Suprapubic skin (tissue), 4 donors: ENCODE results near the gene LY6G6F. TPM values are rescaled to one million over a fixed set of nuclear protein-coding genes. Genes with fewer than 3 reads are reported as not detected.
A peak's percentile ranks its signal among the peaks of the same experiment; 100 is the strongest.

Experiments
- DNase-seq, 2 donors: peaks; one replicate each; pipeline ENCODE4 v3.0.0-alpha.2; 2019; ENCODE audit warnings: low spot score in 2 of 2
- H3K27ac ChIP-seq: fragments of 200-600 bp; sonication (generic); one replicate; pipeline ENCODE4 v1.5.1; 2019
- H3K27me3 ChIP-seq: fragments of 200-600 bp; sonication (generic); one replicate; pipeline ENCODE4 v1.5.1; 2019
- H3K36me3 ChIP-seq: fragments of 200-600 bp; sonication (generic); one replicate; pipeline ENCODE4 v1.5.1; 2019
- H3K4me1 ChIP-seq: fragments of 200-600 bp; sonication (generic); one replicate; pipeline ENCODE4 v1.5.1; 2019
- H3K4me3 ChIP-seq: fragments of 200-600 bp; sonication (generic); one replicate; pipeline ENCODE4 v1.5.1; 2019; ENCODE audit warnings: mild to moderate bottlenecking
- H3K9me3 ChIP-seq: fragments of 200-600 bp; sonication (generic); one replicate; pipeline ENCODE4 v1.5.1; 2019
- EP300 ChIP-seq: sonication (generic); formaldehyde crosslinking; IDR thresholded peaks from one replicate; pipeline ENCODE4 v1.6.1; 2017; ENCODE audit warnings: antibody characterized with exemption
- POLR2A ChIP-seq, 2 donors: fragments of 450-650 bp; IDR thresholded peaks; one replicate each; pipeline ENCODE4 v1.6.1; 2017; ENCODE audit warnings: antibody characterized with exemption in 2 of 2, mild to moderate bottlenecking in 2 of 2, moderate library complexity in 2 of 2
- POLR2AphosphoS5 ChIP-seq, 3 donors: sonication (generic); formaldehyde crosslinking; IDR thresholded peaks; one replicate each; pipeline ENCODE4 v1.6.1; 2017; ENCODE audit warnings: antibody characterized with exemption in 3 of 3
- WGBS: methylation state at CpG from one replicate; pipeline ENCODE4 v1.1.5; 2018; 5-methylcytosine and 5-hydroxymethylcytosine counted together
- total RNA-seq, 4 donors: library from RNA; depleted of rRNA; stranded (reverse); fragments of >200 nt; gene quantifications; one replicate each; pipeline ENCODE4 v1.1.0, GENCODE V29; 2016
- TF ChIP-seq, protein P1 (sequence below), 2 donors: fragments of 200-600 bp in 1 of 2; fragments of 450-650 bp in 1 of 2; sonication (generic) in 1 of 2; IDR thresholded peaks; one replicate each; pipeline ENCODE4 v1.5.1; 2016 to 2019; ENCODE audit warnings: antibody characterized with exemption in 2 of 2, mild to moderate bottlenecking in 1 of 2, moderate library complexity in 1 of 2

LY6G6F gene, protein sequence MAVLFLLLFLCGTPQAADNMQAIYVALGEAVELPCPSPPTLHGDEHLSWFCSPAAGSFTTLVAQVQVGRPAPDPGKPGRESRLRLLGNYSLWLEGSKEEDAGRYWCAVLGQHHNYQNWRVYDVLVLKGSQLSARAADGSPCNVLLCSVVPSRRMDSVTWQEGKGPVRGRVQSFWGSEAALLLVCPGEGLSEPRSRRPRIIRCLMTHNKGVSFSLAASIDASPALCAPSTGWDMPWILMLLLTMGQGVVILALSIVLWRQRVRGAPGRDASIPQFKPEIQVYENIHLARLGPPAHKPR
- not detected for total RNA-seq

DNA sequence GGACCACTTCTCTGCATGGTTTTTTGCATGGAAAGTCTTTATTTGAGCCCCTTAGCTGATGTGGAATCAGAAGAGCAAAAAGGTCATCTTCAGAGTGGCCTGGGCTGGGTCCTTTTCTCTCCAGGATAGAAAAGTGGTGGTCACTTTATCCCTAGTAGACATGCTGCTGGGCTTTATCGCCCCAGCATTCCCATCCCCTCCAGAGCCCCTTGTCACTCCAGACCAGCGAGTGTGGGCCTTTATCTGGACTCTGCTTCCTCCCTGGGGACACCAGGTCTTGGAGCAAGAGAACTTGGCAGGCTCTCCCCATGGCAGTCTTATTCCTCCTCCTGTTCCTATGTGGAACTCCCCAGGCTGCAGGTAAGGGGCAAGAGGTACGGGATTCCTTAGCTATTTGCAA lies at the start of gene LY6G6F:
Gene LY6G6F (plus strand): TSS at position 268 of the 400 bp plus-strand sequence. CDS start 41 bp downstream, at position 309.
- TF ChIP-seq POLR2A (IDR thresholded peaks at IDR 0.05) (no peak), EP300 (no peak)
- TF ChIP-seq, protein P1, sequence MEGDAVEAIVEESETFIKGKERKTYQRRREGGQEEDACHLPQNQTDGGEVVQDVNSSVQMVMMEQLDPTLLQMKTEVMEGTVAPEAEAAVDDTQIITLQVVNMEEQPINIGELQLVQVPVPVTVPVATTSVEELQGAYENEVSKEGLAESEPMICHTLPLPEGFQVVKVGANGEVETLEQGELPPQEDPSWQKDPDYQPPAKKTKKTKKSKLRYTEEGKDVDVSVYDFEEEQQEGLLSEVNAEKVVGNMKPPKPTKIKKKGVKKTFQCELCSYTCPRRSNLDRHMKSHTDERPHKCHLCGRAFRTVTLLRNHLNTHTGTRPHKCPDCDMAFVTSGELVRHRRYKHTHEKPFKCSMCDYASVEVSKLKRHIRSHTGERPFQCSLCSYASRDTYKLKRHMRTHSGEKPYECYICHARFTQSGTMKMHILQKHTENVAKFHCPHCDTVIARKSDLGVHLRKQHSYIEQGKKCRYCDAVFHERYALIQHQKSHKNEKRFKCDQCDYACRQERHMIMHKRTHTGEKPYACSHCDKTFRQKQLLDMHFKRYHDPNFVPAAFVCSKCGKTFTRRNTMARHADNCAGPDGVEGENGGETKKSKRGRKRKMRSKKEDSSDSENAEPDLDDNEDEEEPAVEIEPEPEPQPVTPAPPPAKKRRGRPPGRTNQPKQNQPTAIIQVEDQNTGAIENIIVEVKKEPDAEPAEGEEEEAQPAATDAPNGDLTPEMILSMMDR (IDR thresholded peaks at IDR 0.05) = no peak
- H3K9me3 ChIP-seq = no peaks in the 10 kb centered on the region
- 56% methylated on average over 3 of the region's 3 CpGs for WGBS
- DNase-seq = no peak
- H3K36me3 ChIP-seq = no peaks in the 10 kb centered on the region
- H3K4me1 ChIP-seq = peaks cover 23% of the 10 kb centered on the region
- no peak within 1 kb of the TSS for H3K4me3 ChIP-seq
- no peaks in the 10 kb centered on the region for H3K27me3 ChIP-seq
- H3K27ac ChIP-seq = no peak within 1 kb of the TSS

DNA sequence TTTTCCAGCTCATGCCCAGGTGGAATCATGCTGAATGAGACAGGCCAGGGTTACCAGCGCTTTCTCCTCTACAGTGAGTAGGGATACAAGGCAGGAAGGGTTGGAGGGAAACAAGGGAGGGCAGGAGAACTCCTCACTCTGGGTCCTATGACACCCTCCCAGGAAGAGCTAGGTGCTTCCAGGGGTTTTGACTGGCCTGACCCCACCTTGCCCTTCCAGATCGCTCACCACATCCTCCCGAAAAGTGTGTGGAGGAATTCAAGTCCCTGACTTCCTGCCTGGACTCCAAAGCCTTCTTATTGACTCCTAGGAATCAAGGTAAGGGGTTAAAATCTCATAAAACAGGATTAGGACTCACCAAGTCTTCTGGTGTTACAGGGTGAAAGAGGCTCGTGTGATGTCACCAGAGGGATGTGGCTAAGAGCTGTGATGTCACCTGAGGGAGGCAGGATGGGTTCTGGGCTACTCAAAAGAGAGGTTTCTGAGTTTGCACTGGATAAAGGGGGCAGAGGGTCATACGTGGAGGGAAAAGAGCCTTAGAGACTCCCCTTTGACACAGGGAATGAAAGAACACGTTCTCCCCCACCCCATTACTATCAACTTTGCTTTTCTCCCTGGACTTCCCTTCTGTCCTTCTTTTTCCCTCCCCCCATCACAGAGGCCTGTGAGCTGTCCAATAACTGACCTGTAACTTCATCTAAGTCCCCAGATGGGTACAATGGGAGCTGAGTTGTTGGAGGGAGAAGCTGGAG lies 49.1 kb upstream of the LY6G6F start:
- 83% methylated on average over 6 of the region's 6 CpGs for WGBS
- peaks cover 43% of the 10 kb centered on the region for H3K4me1 ChIP-seq
- no peaks in the 10 kb centered on the region for H3K27me3 ChIP-seq
- no peak for DNase-seq
- TF ChIP-seq POLR2A (IDR thresholded peaks at IDR 0.05) (no peak), EP300 (no peak)
- TF ChIP-seq, protein P1 (IDR thresholded peaks at IDR 0.05) = no peak
- peaks cover 7% of the 10 kb centered on the region for H3K36me3 ChIP-seq
- H3K27ac ChIP-seq = no peak overlapping the region
- H3K4me3 ChIP-seq = no peak overlapping the region
- H3K9me3 ChIP-seq = no peaks in the 10 kb centered on the region

DNA sequence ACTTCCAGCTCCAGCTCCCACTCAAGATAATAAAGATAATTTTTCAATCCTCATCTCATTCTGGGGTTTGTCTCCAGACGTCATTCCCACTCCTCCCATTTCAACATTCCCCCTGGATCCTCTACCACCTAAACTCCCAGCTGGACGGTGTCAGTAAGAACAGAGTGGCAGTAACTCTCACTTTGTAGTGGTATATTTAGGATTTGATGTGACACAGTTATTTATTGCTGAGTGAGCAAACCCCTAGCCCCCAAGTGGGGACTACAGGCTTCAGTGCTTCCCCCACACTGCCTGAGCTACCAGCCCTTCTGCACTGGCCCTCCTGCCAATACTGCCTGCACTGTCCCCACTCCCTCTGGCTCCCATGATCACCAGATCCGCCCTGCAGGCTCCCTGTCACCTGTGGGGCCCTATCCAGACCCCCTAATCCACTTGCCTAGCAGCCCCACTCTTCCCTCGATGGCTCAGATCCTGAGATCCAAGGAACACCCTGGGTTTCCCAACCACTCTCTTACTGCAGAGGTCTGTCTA lies 48.4 kb upstream of the LY6G6F start:
- Histone ChIP-seq H3K36me3 (peaks cover 7% of the 10 kb centered on the region), H3K27me3 (no peaks in the 10 kb centered on the region), H3K4me3 (no peak overlapping the region), H3K4me1 (peaks cover 47% of the 10 kb centered on the region), H3K27ac (no peak overlapping the region), H3K9me3 (no peaks in the 10 kb centered on the region)
- TF ChIP-seq, protein P1 (IDR thresholded peaks at IDR 0.05) = no peak
- no peak for TF ChIP-seq POLR2AphosphoS5 (IDR thresholded peaks at IDR 0.05)
- no peak for TF ChIP-seq EP300
- TF ChIP-seq POLR2A (IDR thresholded peaks at IDR 0.05) = no peak
- no peak for DNase-seq
- 86% methylated on average over 4 of the region's 4 CpGs for WGBS

DNA sequence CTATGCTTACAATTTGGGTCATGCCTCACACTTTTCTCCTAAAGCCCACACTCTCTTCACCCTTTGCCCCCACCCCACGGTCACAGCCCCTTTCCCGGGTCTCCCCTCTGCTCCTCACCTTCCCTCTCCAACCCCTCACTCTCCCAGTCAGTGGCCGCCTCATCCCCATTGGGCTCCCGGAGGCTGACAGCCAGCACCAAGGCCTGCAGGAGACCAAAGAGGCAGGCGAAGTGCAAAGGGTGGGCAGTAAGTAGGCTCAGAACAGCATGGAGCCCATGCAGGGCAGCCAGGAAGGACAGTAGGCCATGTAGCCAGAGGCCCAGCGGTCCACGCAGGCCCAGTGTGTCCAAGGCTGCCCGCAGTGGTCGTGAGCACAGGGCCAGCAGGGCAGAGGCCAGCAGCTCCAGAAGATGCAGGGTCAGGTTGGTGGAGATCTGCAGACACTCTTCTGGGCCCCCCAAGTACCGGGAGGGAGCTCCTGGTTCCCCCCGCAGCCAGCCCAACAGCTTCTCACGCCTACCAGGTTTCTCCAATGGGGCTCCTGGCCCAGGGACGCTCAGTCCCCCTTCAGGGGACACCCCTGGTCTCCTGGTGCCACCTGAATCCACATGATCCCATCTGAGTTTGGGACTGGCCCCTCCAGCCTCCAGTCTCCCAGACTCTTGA lies 47.5 kb upstream of the LY6G6F start:
- no peaks in the 10 kb centered on the region for H3K9me3 ChIP-seq
- peak overlapping the region; percentile 87 for H3K27ac ChIP-seq
- H3K4me3 ChIP-seq = peak overlapping the region; percentile 65
- peaks cover 49% of the 10 kb centered on the region for H3K4me1 ChIP-seq
- H3K36me3 ChIP-seq = peaks cover 7% of the 10 kb centered on the region
- no peak for DNase-seq
- TF ChIP-seq EP300 (no peak), POLR2A (IDR thresholded peaks at IDR 0.05) (no peak)
- 85% methylated on average over 9 of the region's 13 CpGs for WGBS
- no peaks in the 10 kb centered on the region for H3K27me3 ChIP-seq

DNA sequence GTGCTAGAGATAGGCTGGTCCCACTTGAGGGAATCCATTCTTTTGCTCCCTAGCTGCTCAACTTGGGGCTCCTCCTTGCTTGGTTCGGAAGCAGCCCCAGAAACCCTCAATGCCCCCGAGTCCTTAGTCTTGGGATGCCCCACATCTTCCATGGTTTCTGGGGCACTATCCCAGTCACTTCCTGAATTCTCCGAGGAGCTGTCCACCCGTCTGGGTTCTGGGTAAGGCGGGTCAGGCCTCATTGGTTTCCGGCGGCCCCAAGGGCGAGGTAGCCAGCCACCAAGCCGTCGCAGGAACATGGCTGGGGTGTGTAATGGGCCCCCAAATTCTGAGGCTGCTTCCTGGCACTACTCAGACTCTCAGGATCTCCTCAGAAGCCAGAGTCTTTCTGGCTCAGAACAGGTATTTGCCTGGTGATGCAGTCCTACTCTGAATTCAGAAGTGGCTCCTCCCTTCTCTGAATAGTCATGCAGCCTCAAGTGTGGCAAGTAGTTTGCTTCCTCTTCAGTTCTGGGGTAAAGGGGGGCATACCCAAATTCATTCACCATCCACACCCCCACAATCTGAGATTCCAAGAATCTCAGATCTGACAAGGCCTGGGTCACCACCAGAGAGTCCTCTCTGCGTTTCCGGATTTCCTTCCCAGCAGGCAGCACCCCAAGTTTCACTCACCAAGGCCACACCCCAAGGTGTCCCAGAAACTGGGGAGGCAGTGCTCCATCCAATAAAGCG lies 46.9 kb upstream of the LY6G6F start:
- 14% methylated on average over 10 of the region's 13 CpGs for WGBS
- Histone ChIP-seq H3K4me3 (peak overlapping the region; percentile 65), H3K27me3 (no peaks in the 10 kb centered on the region), H3K27ac (peak overlapping the region; percentile 87), H3K4me1 (peaks cover 53% of the 10 kb centered on the region), H3K36me3 (peaks cover 7% of the 10 kb centered on the region), H3K9me3 (no peaks in the 10 kb centered on the region)
- DNase-seq = no peak
- TF ChIP-seq POLR2AphosphoS5 (IDR thresholded peaks at IDR 0.05) (no peak), EP300 (no peak), POLR2A (IDR thresholded peaks at IDR 0.05) (no peak)
